Measurements from ENCODE around the gene KCNF1. TPM values are rescaled to one million over a fixed set of nuclear protein-coding genes. Genes with fewer than 3 reads are reported as not detected.
"Not testable (repeated sequence)": the region's sequence is repeated elsewhere in the genome, so short reads cannot be mapped to it uniquely, and the experiment has no call there.

Gene KCNF1
- total and polyA plus RNA-seq, 4 experiments from 2014 or later = not detected

GRCh38 chr2:10958452-10958851, 46.7 kb downstream of the KCNF1 start:
- H3K9me3 Mint-ChIP-seq; H3K4me3 Mint-ChIP-seq; H3K36me3 Mint-ChIP-seq; H3K4me1 ChIP-seq (ENCODE audit: insufficient read depth, low read length); H3K4me1 Mint-ChIP-seq; POLR2A ChIA-PET (ENCODE audit: partially characterized antibody); H3K4me3 ChIP-seq (ENCODE audit: low read length in 2 of 2); H3K27me3 ChIP-seq (ENCODE audit: insufficient read depth, low read length); intact Hi-C loops (cut with micrococcal nuclease); H3K27ac Mint-ChIP-seq; H3K27ac ChIP-seq (ENCODE audit: low read depth, low read length); CTCF ChIA-PET (ENCODE audit: partially characterized antibody); DNase-seq; H3K36me3 ChIP-seq (ENCODE audit: insufficient read depth, low read length); H3K9me3 ChIP-seq (ENCODE audit: control insufficient read depth in 1 of 2, low read length in 2 of 2): not testable (repeated sequence)
- peaks cover 5 to 13% of the 10 kb centered on the region in 2 donors for H3K27me3 Mint-ChIP-seq

GRCh38 chr2:10960606-10961489, 49.1 kb downstream of the KCNF1 start:
- H3K27ac ChIP-seq (ENCODE audit: low read depth, low read length) = no peak overlapping the region
- ChIA-PET CTCF (ENCODE audit: partially characterized antibody) (no interaction called here), POLR2A (ENCODE audit: partially characterized antibody) (no interaction called here)
- intact Hi-C loops (cut with micrococcal nuclease) = no loop called here
- H3K27me3 Mint-ChIP-seq = peaks cover 11 to 29% of the 10 kb centered on the region in 2 donors
- no peaks in the 10 kb centered on the region for H3K4me1 ChIP-seq (ENCODE audit: insufficient read depth, low read length)
- H3K36me3 ChIP-seq (ENCODE audit: insufficient read depth, low read length) = no peaks in the 10 kb centered on the region
- no peak overlapping the region for H3K4me3 Mint-ChIP-seq
- H3K4me3 ChIP-seq (ENCODE audit: low read length in 2 of 2) = no peak overlapping the region
- H3K4me1 Mint-ChIP-seq = no peaks in the 10 kb centered on the region
- H3K36me3 Mint-ChIP-seq = no peaks in the 10 kb centered on the region
- H3K27ac Mint-ChIP-seq = no peak overlapping the region
- H3K9me3 ChIP-seq (ENCODE audit: control insufficient read depth in 1 of 2, low read length in 2 of 2) = no peaks in the 10 kb centered on the region
- peaks cover 0 to 3% (median 0%) of the 10 kb centered on the region in 8 donors for H3K9me3 Mint-ChIP-seq
- H3K27me3 ChIP-seq (ENCODE audit: insufficient read depth, low read length) = no peaks in the 10 kb centered on the region
- DNase-seq = no peak

GRCh38 chr2:10961490-10961875, 49.7 kb downstream of the KCNF1 start:
- DNase-seq = no peak
- Mint-ChIP-seq H3K9me3 (peaks cover 0 to 3% (median 0%) of the 10 kb centered on the region in 8 donors), H3K36me3 (no peaks in the 10 kb centered on the region), H3K27ac (no peak overlapping the region), H3K4me3 (no peak overlapping the region), H3K4me1 (no peaks in the 10 kb centered on the region), H3K27me3 (peaks cover 12 to 33% of the 10 kb centered on the region in 2 donors)
- H3K36me3 ChIP-seq (ENCODE audit: insufficient read depth, low read length) = no peaks in the 10 kb centered on the region
- ChIA-PET CTCF (ENCODE audit: partially characterized antibody) (no interaction called here), POLR2A (ENCODE audit: partially characterized antibody) (no interaction called here)
- no peaks in the 10 kb centered on the region for H3K9me3 ChIP-seq (ENCODE audit: control insufficient read depth in 1 of 2, low read length in 2 of 2)
- H3K27ac ChIP-seq (ENCODE audit: low read depth, low read length) = no peak overlapping the region
- intact Hi-C loops (cut with micrococcal nuclease) = no loop called here
- no peaks in the 10 kb centered on the region for H3K27me3 ChIP-seq (ENCODE audit: insufficient read depth, low read length)
- H3K4me1 ChIP-seq (ENCODE audit: insufficient read depth, low read length) = no peaks in the 10 kb centered on the region
- no peak overlapping the region for H3K4me3 ChIP-seq (ENCODE audit: low read length in 2 of 2)

GRCh38 chr2:10962004-10962403, 50.3 kb downstream of the KCNF1 start:
- H3K36me3 Mint-ChIP-seq = no peaks in the 10 kb centered on the region
- H3K27ac Mint-ChIP-seq = no peak overlapping the region
- H3K27me3 Mint-ChIP-seq = peaks cover 12 to 31% of the 10 kb centered on the region in 2 donors
- intact Hi-C loops (cut with micrococcal nuclease) = no loop called here
- Histone ChIP-seq H3K4me3 (ENCODE audit: low read length in 2 of 2) (no peak overlapping the region), H3K9me3 (ENCODE audit: control insufficient read depth in 1 of 2, low read length in 2 of 2) (no peaks in the 10 kb centered on the region), H3K36me3 (ENCODE audit: insufficient read depth, low read length) (no peaks in the 10 kb centered on the region), H3K27ac (ENCODE audit: low read depth, low read length) (no peak overlapping the region), H3K4me1 (ENCODE audit: insufficient read depth, low read length) (no peaks in the 10 kb centered on the region), H3K27me3 (ENCODE audit: insufficient read depth, low read length) (no peaks in the 10 kb centered on the region)
- CTCF ChIA-PET (ENCODE audit: partially characterized antibody) = no interaction called here
- H3K4me1 Mint-ChIP-seq = no peaks in the 10 kb centered on the region
- H3K4me3 Mint-ChIP-seq = no peak overlapping the region
- POLR2A ChIA-PET (ENCODE audit: partially characterized antibody) = no interaction called here
- no peak for DNase-seq
- H3K9me3 Mint-ChIP-seq = peaks cover 0 to 3% (median 0%) of the 10 kb centered on the region in 8 donors

GRCh38 chr2:10963155-10963554, 51.4 kb downstream of the KCNF1 start:
- no peaks in the 10 kb centered on the region for H3K4me1 Mint-ChIP-seq
- H3K9me3 Mint-ChIP-seq = peaks cover 0 to 3% (median 0%) of the 10 kb centered on the region in 8 donors
- no peak for DNase-seq
- no peaks in the 10 kb centered on the region for H3K36me3 Mint-ChIP-seq
- no peak overlapping the region for H3K27ac Mint-ChIP-seq
- ChIA-PET CTCF (ENCODE audit: partially characterized antibody) (no interaction called here), POLR2A (ENCODE audit: partially characterized antibody) (no interaction called here)
- no peaks in the 10 kb centered on the region for H3K9me3 ChIP-seq (ENCODE audit: control insufficient read depth in 1 of 2, low read length in 2 of 2)
- H3K27me3 ChIP-seq (ENCODE audit: insufficient read depth, low read length) = no peaks in the 10 kb centered on the region
- intact Hi-C loops (cut with micrococcal nuclease) = no loop called here
- no peaks in the 10 kb centered on the region for H3K4me1 ChIP-seq (ENCODE audit: insufficient read depth, low read length)
- no peak overlapping the region for H3K4me3 ChIP-seq (ENCODE audit: low read length in 2 of 2)
- H3K4me3 Mint-ChIP-seq = no peak overlapping the region
- H3K27ac ChIP-seq (ENCODE audit: low read depth, low read length) = no peak overlapping the region
- H3K36me3 ChIP-seq (ENCODE audit: insufficient read depth, low read length) = no peaks in the 10 kb centered on the region
- peaks cover 7 to 34% of the 10 kb centered on the region in 2 donors for H3K27me3 Mint-ChIP-seq

Other genes with a start within 250 kb of the KCNF1 start
- gene NOL10, start 222.0 kb upstream of the KCNF1 start, total RNA-seq = 10 to 100 TPM; 21.3 to 22.7 TPM
- 10 to 100 TPM; 13.0 to 20.8 TPM for gene NOL10, start 222.0 kb upstream of the KCNF1 start, polyA plus RNA-seq
- not detected for gene ATP6V1C2, start 190.3 kb upstream of the KCNF1 start, total RNA-seq
- gene ATP6V1C2, start 190.3 kb upstream of the KCNF1 start, polyA plus RNA-seq = under 1 TPM; 0.17 to 0.20 TPM
- gene PDIA6, start 99.1 kb upstream of the KCNF1 start, total RNA-seq = 10 to 100 TPM; 75.9 to 84.7 TPM
- gene PDIA6, start 99.1 kb upstream of the KCNF1 start, polyA plus RNA-seq = 100 to 1,000 TPM; 140 to 273 TPM
- 10 to 100 TPM; 27.9 to 33.1 TPM for gene SLC66A3, start 243.5 kb downstream of the KCNF1 start, total RNA-seq
- 100 to 1,000 TPM in 1 of 2 donors, 10 to 100 TPM in 1; 82.6 to 110 TPM for gene SLC66A3, start 243.5 kb downstream of the KCNF1 start, polyA plus RNA-seq

All from CD4-positive, alpha-beta memory T cell (primary cell).